ENCODE data around the gene EXT2.

EXT2 gene

GRCh38 chr11:44147751-44148150 is 52.3 kb downstream of the EXT2 start:
- Mint-ChIP-seq H3K27me3 (no peaks in the 10 kb centered on the region), H3K4me1 (ENCODE audit: low read depth) (peaks cover 9% of the 10 kb centered on the region), H3K36me3 (ENCODE audit: low read depth) (peaks cover 60% of the 10 kb centered on the region), H3K9me3 (peaks cover 13% of the 10 kb centered on the region), H3K4me3 (no peak overlapping the region), H3K27ac (no peak overlapping the region)
- intact Hi-C loops (cut with micrococcal nuclease), result no loop called here

GRCh38 chr11:44149651-44150050 is 54.2 kb downstream of the EXT2 start:
- no peak overlapping the region for H3K4me3 Mint-ChIP-seq
- intact Hi-C loops (cut with micrococcal nuclease), result no loop called here
- H3K4me1 Mint-ChIP-seq (ENCODE audit: low read depth), result peaks cover 5% of the 10 kb centered on the region
- peaks cover 73% of the 10 kb centered on the region for H3K36me3 Mint-ChIP-seq (ENCODE audit: low read depth)
- H3K27me3 Mint-ChIP-seq, result no peaks in the 10 kb centered on the region
- peaks cover 17% of the 10 kb centered on the region for H3K9me3 Mint-ChIP-seq
- no peak overlapping the region for H3K27ac Mint-ChIP-seq

GRCh38 chr11:44150401-44150800 is 54.9 kb downstream of the EXT2 start:
- no peak overlapping the region for H3K4me3 Mint-ChIP-seq
- peaks cover 73% of the 10 kb centered on the region for H3K36me3 Mint-ChIP-seq (ENCODE audit: low read depth)
- H3K27ac Mint-ChIP-seq, result no peak overlapping the region
- no peaks in the 10 kb centered on the region for H3K27me3 Mint-ChIP-seq
- H3K4me1 Mint-ChIP-seq (ENCODE audit: low read depth), result no peaks in the 10 kb centered on the region
- peaks cover 17% of the 10 kb centered on the region for H3K9me3 Mint-ChIP-seq
- intact Hi-C loops (cut with micrococcal nuclease), result no loop called here

DNA sequence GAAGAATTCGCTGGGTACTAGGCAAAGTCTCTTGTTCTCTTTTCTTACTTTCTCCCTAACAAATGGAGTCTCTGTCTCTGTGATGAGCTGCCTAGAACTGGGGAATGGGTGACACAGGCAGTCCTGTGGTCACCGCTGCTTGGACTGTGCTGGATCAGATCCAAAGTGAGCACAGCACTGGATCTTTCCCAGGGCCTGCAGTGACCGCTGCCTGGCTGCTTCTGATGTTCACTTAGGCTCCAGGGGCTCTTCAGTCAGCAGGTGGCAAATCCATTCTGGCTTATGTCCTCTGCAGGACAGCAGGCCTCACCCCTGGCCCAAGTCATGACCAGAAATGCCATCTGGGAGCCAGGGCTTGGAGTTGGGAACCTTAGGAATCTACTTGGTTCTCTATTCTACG is 61.5 kb downstream of the EXT2 start:
- H3K27me3 Mint-ChIP-seq, result no peaks in the 10 kb centered on the region
- H3K4me3 Mint-ChIP-seq, result no peak overlapping the region
- intact Hi-C loops (cut with micrococcal nuclease), result no loop called here
- peaks cover 17% of the 10 kb centered on the region for H3K4me1 Mint-ChIP-seq (ENCODE audit: low read depth)
- H3K27ac Mint-ChIP-seq, result no peak overlapping the region
- peaks cover 26% of the 10 kb centered on the region for H3K9me3 Mint-ChIP-seq
- peaks cover 51% of the 10 kb centered on the region for H3K36me3 Mint-ChIP-seq (ENCODE audit: low read depth)

- Mint-ChIP-seq H3K4me1 (ENCODE audit: low read depth) (peaks cover 17% of the 10 kb centered on the region), H3K27ac (no peak overlapping the region), H3K4me3 (no peak overlapping the region), H3K27me3 (no peaks in the 10 kb centered on the region), H3K36me3 (ENCODE audit: low read depth) (peaks cover 40% of the 10 kb centered on the region), H3K9me3 (peaks cover 18% of the 10 kb centered on the region)
- intact Hi-C loops (cut with micrococcal nuclease), result no loop called here
These were observed 62.9 kb downstream of the EXT2 start for GRCh38 chr11:44158384-44158783.

GRCh38 chr11:44159848-44160721 is 64.6 kb downstream of the EXT2 start:
- H3K27me3 Mint-ChIP-seq, result no peaks in the 10 kb centered on the region
- peaks cover 18% of the 10 kb centered on the region for H3K9me3 Mint-ChIP-seq
- no peak overlapping the region for H3K27ac Mint-ChIP-seq
- H3K4me1 Mint-ChIP-seq (ENCODE audit: low read depth), result peaks cover 17% of the 10 kb centered on the region
- peaks cover 31% of the 10 kb centered on the region for H3K36me3 Mint-ChIP-seq (ENCODE audit: low read depth)
- intact Hi-C loops (cut with micrococcal nuclease), result no loop called here
- no peak overlapping the region for H3K4me3 Mint-ChIP-seq

DNA sequence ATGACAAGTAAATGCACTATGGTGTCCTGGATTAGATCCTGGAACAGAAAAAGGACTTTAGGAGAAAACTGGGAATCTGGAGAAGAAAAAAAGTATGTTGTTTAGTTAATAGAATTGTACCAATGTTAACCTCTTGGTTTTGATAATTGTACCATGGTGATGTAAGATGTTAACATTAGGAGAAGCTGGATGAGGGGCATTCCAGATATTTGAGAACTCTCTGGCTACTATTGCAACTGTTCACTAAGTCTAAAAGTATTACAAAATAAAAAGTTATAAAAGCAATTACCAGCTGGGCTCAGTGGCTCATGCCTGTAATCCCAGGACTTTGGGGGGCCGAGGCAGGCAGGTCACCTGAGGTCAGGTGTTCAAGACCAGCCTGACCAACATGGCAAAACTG is 66.5 kb downstream of the EXT2 start:
- H3K4me1 Mint-ChIP-seq (ENCODE audit: low read depth), result peaks cover 9% of the 10 kb centered on the region
- H3K4me3 Mint-ChIP-seq, result no peak overlapping the region
- peaks cover 19% of the 10 kb centered on the region for H3K36me3 Mint-ChIP-seq (ENCODE audit: low read depth)
- no peak overlapping the region for H3K27ac Mint-ChIP-seq
- no peaks in the 10 kb centered on the region for H3K27me3 Mint-ChIP-seq
- peaks cover 8% of the 10 kb centered on the region for H3K9me3 Mint-ChIP-seq
- intact Hi-C loops (cut with micrococcal nuclease), result no loop called here

DNA sequence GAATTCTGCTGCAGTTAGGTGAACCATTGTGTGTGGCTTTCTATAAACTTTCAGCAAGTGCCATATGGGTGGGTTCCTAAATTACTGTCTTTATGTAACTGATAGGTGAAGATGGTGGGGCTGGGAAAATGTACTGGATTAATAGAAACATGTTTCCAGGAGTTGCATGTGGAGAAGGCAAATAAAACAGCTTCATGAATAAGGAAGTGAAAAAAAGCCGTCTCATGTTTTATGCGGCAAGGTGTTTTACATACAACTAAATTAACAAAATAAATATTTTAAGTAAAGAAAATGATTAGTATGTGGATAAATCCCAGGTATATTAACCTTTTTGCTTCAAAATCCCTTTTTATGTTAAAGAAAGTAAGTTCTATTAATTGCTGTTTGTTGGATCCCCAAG is 67.2 kb downstream of the EXT2 start:
- H3K27me3 Mint-ChIP-seq, result no peaks in the 10 kb centered on the region
- H3K4me1 Mint-ChIP-seq (ENCODE audit: low read depth), result peaks cover 9% of the 10 kb centered on the region
- H3K9me3 Mint-ChIP-seq, result peaks cover 4% of the 10 kb centered on the region
- H3K36me3 Mint-ChIP-seq (ENCODE audit: low read depth), result peaks cover 12% of the 10 kb centered on the region
- H3K4me3 Mint-ChIP-seq, result no peak overlapping the region
- intact Hi-C loops (cut with micrococcal nuclease), result no loop called here
- no peak overlapping the region for H3K27ac Mint-ChIP-seq

DNA sequence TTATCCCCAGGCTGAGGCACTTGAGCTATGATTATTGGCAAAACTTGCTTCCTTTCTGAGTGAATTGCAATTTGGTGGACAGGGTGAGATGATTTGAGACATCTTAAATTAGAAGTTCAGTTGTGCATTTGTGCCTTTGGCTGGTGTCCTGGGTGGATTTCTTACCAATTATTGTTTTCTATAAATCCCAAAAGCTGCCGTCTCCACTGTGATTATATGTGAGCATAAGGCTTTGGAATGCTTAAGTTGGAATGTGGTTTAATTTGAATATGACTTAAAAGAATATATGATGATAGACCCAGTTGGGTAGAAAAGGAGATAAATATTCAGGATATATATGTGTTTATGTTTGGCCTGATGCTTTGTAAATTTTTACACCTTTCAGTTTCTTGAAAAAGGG is 70.0 kb downstream of the EXT2 start:
- Mint-ChIP-seq H3K9me3 (no peaks in the 10 kb centered on the region), H3K27me3 (no peaks in the 10 kb centered on the region), H3K4me1 (ENCODE audit: low read depth) (no peaks in the 10 kb centered on the region), H3K4me3 (no peak overlapping the region), H3K27ac (no peak overlapping the region), H3K36me3 (ENCODE audit: low read depth) (no peaks in the 10 kb centered on the region)
- intact Hi-C loops (cut with micrococcal nuclease), result no loop called here

- H3K4me3 Mint-ChIP-seq, result no peak overlapping the region
These were observed 71.6 kb downstream of the EXT2 start for GRCh38 chr11:44167046-44167445.

DNA sequence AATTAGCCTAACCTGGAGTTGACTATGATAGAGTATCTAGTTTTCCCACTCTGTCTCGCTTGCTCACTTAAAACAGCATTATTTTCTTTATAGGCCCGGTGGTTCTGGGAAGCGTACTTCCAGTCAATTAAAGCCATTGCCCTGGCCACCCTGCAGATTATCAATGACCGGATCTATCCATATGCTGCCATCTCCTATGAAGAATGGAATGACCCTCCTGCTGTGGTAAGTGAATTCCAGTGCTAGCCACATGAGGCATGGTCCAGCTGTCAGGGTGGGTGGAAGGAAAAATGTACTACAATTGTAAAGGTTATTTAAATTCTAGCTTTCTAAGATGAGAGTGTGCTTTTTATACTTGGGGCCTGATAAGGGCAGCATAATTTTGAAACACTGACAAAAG is 76.0 kb downstream of the EXT2 start:
- no peak overlapping the region for H3K27ac Mint-ChIP-seq
- intact Hi-C loops (cut with micrococcal nuclease), result no loop called here
- no peaks in the 10 kb centered on the region for H3K4me1 Mint-ChIP-seq (ENCODE audit: low read depth)
- H3K36me3 Mint-ChIP-seq (ENCODE audit: low read depth), result peaks cover 19% of the 10 kb centered on the region
- no peak overlapping the region for H3K4me3 Mint-ChIP-seq
- H3K9me3 Mint-ChIP-seq, result no peaks in the 10 kb centered on the region
- H3K27me3 Mint-ChIP-seq, result no peaks in the 10 kb centered on the region

More at GRCh38 chr11:44167046-44167445, 71.6 kb downstream of the EXT2 start:
- intact Hi-C loops (cut with micrococcal nuclease), result no loop called here
- H3K27me3 Mint-ChIP-seq, result no peaks in the 10 kb centered on the region
- H3K9me3 Mint-ChIP-seq, result no peaks in the 10 kb centered on the region
- no peaks in the 10 kb centered on the region for H3K4me1 Mint-ChIP-seq (ENCODE audit: low read depth)
- no peaks in the 10 kb centered on the region for H3K36me3 Mint-ChIP-seq (ENCODE audit: low read depth)
- no peak overlapping the region for H3K27ac Mint-ChIP-seq

- Mint-ChIP-seq H3K4me3 (no peak overlapping the region), H3K27me3 (no peaks in the 10 kb centered on the region), H3K27ac (no peak overlapping the region), H3K36me3 (ENCODE audit: low read depth) (peaks cover 19% of the 10 kb centered on the region), H3K9me3 (no peaks in the 10 kb centered on the region), H3K4me1 (ENCODE audit: low read depth) (no peaks in the 10 kb centered on the region)
- intact Hi-C loops (cut with micrococcal nuclease), result no loop called here
These were observed 77.5 kb downstream of the EXT2 start for GRCh38 chr11:44172966-44173365.

DNA sequence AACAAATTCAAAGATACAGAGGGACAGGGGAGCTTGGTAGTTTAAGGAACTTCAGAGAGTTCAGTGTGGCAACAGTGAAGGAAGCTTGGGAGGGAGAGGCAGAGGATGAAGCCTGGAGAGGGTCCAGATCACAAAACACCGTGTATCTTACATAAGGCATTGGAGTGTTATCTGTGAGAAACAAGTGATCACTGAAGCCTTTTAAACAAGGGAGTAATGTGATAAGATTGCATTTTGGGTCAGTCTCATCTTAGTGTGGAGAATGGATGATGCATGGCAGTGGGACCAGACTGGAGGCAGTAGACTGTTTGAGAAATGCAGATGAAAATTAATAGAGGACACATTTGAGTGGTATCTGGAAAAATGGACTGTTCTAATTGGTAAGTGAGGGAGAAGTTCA is 79.4 kb downstream of the EXT2 start:
- Mint-ChIP-seq H3K36me3 (ENCODE audit: low read depth) (peaks cover 19% of the 10 kb centered on the region), H3K4me3 (no peak overlapping the region), H3K27ac (no peak overlapping the region), H3K27me3 (no peaks in the 10 kb centered on the region), H3K9me3 (no peaks in the 10 kb centered on the region), H3K4me1 (ENCODE audit: low read depth) (no peaks in the 10 kb centered on the region)
- intact Hi-C loops (cut with micrococcal nuclease), result no loop called here

- Mint-ChIP-seq H3K4me1 (ENCODE audit: low read depth) (no peaks in the 10 kb centered on the region), H3K27me3 (no peaks in the 10 kb centered on the region), H3K9me3 (no peaks in the 10 kb centered on the region), H3K27ac (no peak overlapping the region), H3K36me3 (ENCODE audit: low read depth) (peaks cover 24% of the 10 kb centered on the region), H3K4me3 (no peak overlapping the region)
- intact Hi-C loops (cut with micrococcal nuclease), result no loop called here
These were observed 81.2 kb downstream of the EXT2 start for GRCh38 chr11:44176546-44177213.
